ENCODE measurements around the gene ENC1.

ENC1 gene

DNA sequence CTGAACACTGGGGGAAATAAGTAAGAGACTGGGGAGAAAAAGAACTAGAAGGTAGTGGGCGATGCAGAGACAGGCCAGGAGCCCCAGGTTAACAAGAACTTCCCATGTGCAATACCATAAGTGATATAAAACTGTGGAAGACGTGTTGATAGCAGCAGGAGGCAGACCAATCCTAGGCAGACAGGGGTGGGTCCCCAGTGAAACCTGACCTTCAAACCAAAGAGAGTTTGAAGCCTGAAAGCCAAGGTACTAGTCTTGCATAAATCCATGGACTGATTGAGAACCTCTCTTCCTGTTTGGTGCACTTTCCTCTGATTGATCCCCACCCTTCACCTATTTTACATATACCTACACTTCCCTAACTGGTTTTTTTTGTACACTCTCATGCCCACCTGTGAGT lies 29.3 kb upstream of the ENC1 start:
- Histone ChIP-seq H3K36me3 (replicated peaks in 1 of 2; ENCODE audit: control insufficient read depth in 2 of 2, insufficient read depth in 2 of 2, low read length in 2 of 2) (no peaks in the 10 kb centered on the region), H3K9ac (ENCODE audit: low read depth, low read length, poor library complexity) (no peak overlapping the region), H3K4me2 (ENCODE audit: insufficient read depth, low read length, poor library complexity, severe bottlenecking) (no peak overlapping the region), H4K91ac (ENCODE audit: low read depth, low read length, poor library complexity) (no peak overlapping the region), H2AK5ac (ENCODE audit: low read depth, low read length) (no peak overlapping the region), H3K79me1 (ENCODE audit: low read depth, low read length) (no peaks in the 10 kb centered on the region), H2BK120ac (ENCODE audit: low read depth, low read length) (no peak overlapping the region), H3K4me1 (ENCODE audit: control insufficient read depth in 2 of 2, insufficient read depth in 1 of 2, low read depth in 1 of 2, low read length in 2 of 2) (peaks cover 2 to 4% of the 10 kb centered on the region in 2 donors), H2BK5ac (ENCODE audit: low read length) (no peak overlapping the region), H3K18ac (ENCODE audit: low read length) (no peak overlapping the region), H2AFZ (ENCODE audit: low read length) (no peak overlapping the region), H3K4ac (ENCODE audit: low read length) (no peak overlapping the region), H3K27me3 (ENCODE audit: control insufficient read depth in 3 of 3, insufficient read depth in 3 of 3, low read depth in 1 of 3, low read length in 3 of 3) (peaks cover 0 to 12% (median 0%) of the 10 kb centered on the region in 3 experiments), H3K27ac (replicated peaks; ENCODE audit: low read length) (no peak overlapping the region), H3K23ac (ENCODE audit: low read depth, low read length, poor library complexity) (no peak overlapping the region), H3K4me3 (ENCODE audit: low read length in 2 of 2) (no peak overlapping the region), H3K14ac (ENCODE audit: low read length) (no peak overlapping the region), H2BK12ac (ENCODE audit: low read length) (no peak overlapping the region), H3K9me3 (replicated peaks in 1 of 2; ENCODE audit: control insufficient read depth in 2 of 2, insufficient read depth in 1 of 2, low read depth in 1 of 2, low read length in 2 of 2) (no peaks in the 10 kb centered on the region), H2BK15ac (ENCODE audit: low read length) (no peak overlapping the region), H4K8ac (ENCODE audit: low read depth, low read length) (no peak overlapping the region)
- DNase-seq (ENCODE audit: low spot score), result no peak
- WGBS, 2 donors (ENCODE audit: extremely low coverage in 2 of 2, insufficient read length in 2 of 2, insufficient replicate concordance in 1 of 2), result no CpG with 5 or more reads among the region's 2 CpGs

DNA sequence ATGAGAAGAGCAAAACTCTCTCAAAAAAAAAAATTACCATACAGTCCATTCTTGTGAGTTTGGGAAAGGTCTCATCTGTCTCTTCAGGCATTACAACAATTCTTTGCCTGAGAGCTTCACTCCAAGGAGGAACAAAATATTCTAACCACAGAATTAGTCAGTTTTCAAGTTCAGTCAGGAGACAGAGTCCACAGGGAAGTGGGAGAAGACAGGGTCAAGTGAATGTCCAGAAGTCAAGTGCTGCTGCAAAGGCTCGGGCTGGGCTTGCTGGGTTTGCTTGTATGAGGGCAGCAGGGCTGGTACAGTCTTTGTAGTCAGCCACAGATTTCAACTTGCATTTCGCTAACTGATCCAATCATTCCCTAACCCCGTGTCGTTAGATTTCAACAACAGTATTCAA lies 26.9 kb upstream of the ENC1 start:
- Histone ChIP-seq H3K4me2 (ENCODE audit: insufficient read depth, low read length, poor library complexity, severe bottlenecking) (no peak overlapping the region), H3K36me3 (replicated peaks in 1 of 2; ENCODE audit: control insufficient read depth in 2 of 2, insufficient read depth in 2 of 2, low read length in 2 of 2) (no peaks in the 10 kb centered on the region), H2BK12ac (ENCODE audit: low read length) (no peak overlapping the region), H3K27ac (replicated peaks; ENCODE audit: low read length) (no peak overlapping the region), H2BK5ac (ENCODE audit: low read length) (no peak overlapping the region), H3K79me1 (ENCODE audit: low read depth, low read length) (no peaks in the 10 kb centered on the region), H3K18ac (ENCODE audit: low read length) (no peak overlapping the region), H3K4me1 (ENCODE audit: control insufficient read depth in 2 of 2, insufficient read depth in 1 of 2, low read depth in 1 of 2, low read length in 2 of 2) (peaks cover 2 to 5% of the 10 kb centered on the region in 2 donors), H3K27me3 (ENCODE audit: control insufficient read depth in 3 of 3, insufficient read depth in 3 of 3, low read depth in 1 of 3, low read length in 3 of 3) (peaks cover 0 to 16% (median 0%) of the 10 kb centered on the region in 3 experiments), H4K8ac (ENCODE audit: low read depth, low read length) (no peak overlapping the region), H2AFZ (ENCODE audit: low read length) (no peak overlapping the region), H4K91ac (ENCODE audit: low read depth, low read length, poor library complexity) (no peak overlapping the region), H3K9ac (ENCODE audit: low read depth, low read length, poor library complexity) (no peak overlapping the region), H3K4ac (ENCODE audit: low read length) (no peak overlapping the region), H2AK5ac (ENCODE audit: low read depth, low read length) (no peak overlapping the region), H2BK15ac (ENCODE audit: low read length) (no peak overlapping the region), H2BK120ac (ENCODE audit: low read depth, low read length) (no peak overlapping the region), H3K14ac (ENCODE audit: low read length) (no peak overlapping the region), H3K9me3 (replicated peaks in 1 of 2; ENCODE audit: control insufficient read depth in 2 of 2, insufficient read depth in 1 of 2, low read depth in 1 of 2, low read length in 2 of 2) (no peaks in the 10 kb centered on the region), H3K23ac (ENCODE audit: low read depth, low read length, poor library complexity) (no peak overlapping the region), H3K4me3 (ENCODE audit: low read length in 2 of 2) (no peak overlapping the region)
- WGBS, 2 donors (ENCODE audit: extremely low coverage in 2 of 2, insufficient read length in 2 of 2, insufficient replicate concordance in 1 of 2), result no CpG with 5 or more reads among the region's 4 CpGs
- DNase-seq (ENCODE audit: low spot score), result no peak

DNA sequence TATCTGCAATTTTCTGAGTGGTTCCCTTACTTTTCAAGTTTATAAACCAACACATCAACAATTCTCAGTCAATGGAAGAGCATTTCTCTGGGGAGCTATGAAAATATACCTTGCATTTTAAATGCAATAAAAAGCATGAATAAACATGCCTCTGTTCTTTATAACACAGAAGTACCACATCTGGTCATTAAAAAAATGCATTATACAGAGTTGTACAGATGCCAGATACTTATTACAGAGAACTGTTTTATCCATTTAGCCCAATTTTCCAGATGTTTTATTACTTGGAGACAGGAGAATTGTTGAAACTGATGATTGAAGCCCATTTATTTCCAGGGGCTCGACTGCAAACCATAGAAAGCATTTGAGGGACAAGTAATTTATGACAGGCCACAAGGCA lies 25.3 kb upstream of the ENC1 start:
- Histone ChIP-seq H2AK5ac (ENCODE audit: low read depth, low read length) (no peak overlapping the region), H3K14ac (ENCODE audit: low read length) (no peak overlapping the region), H3K4me3 (ENCODE audit: low read length in 2 of 2) (no peak overlapping the region), H4K91ac (ENCODE audit: low read depth, low read length, poor library complexity) (no peak overlapping the region), H4K8ac (ENCODE audit: low read depth, low read length) (no peak overlapping the region), H3K4me1 (ENCODE audit: control insufficient read depth in 2 of 2, insufficient read depth in 1 of 2, low read depth in 1 of 2, low read length in 2 of 2) (peaks cover 2 to 5% of the 10 kb centered on the region in 2 donors), H3K23ac (ENCODE audit: low read depth, low read length, poor library complexity) (no peak overlapping the region), H3K27ac (replicated peaks; ENCODE audit: low read length) (no peak overlapping the region), H2BK5ac (ENCODE audit: low read length) (no peak overlapping the region), H3K18ac (ENCODE audit: low read length) (no peak overlapping the region), H3K4ac (ENCODE audit: low read length) (no peak overlapping the region), H3K36me3 (replicated peaks in 1 of 2; ENCODE audit: control insufficient read depth in 2 of 2, insufficient read depth in 2 of 2, low read length in 2 of 2) (no peaks in the 10 kb centered on the region), H3K9ac (ENCODE audit: low read depth, low read length, poor library complexity) (no peak overlapping the region), H3K9me3 (replicated peaks in 1 of 2; ENCODE audit: control insufficient read depth in 2 of 2, insufficient read depth in 1 of 2, low read depth in 1 of 2, low read length in 2 of 2) (no peaks in the 10 kb centered on the region), H3K4me2 (ENCODE audit: insufficient read depth, low read length, poor library complexity, severe bottlenecking) (no peak overlapping the region), H3K27me3 (ENCODE audit: control insufficient read depth in 3 of 3, insufficient read depth in 3 of 3, low read depth in 1 of 3, low read length in 3 of 3) (peaks cover 0 to 17% (median 0%) of the 10 kb centered on the region in 3 experiments), H2BK15ac (ENCODE audit: low read length) (no peak overlapping the region), H2BK12ac (ENCODE audit: low read length) (no peak overlapping the region), H3K79me1 (ENCODE audit: low read depth, low read length) (no peaks in the 10 kb centered on the region), H2AFZ (ENCODE audit: low read length) (no peak overlapping the region), H2BK120ac (ENCODE audit: low read depth, low read length) (no peak overlapping the region)
- no peak for DNase-seq (ENCODE audit: low spot score)
- WGBS, 2 donors (ENCODE audit: extremely low coverage in 2 of 2, insufficient read length in 2 of 2, insufficient replicate concordance in 1 of 2), result no CpG with 5 or more reads among the region's 1 CpG

DNA sequence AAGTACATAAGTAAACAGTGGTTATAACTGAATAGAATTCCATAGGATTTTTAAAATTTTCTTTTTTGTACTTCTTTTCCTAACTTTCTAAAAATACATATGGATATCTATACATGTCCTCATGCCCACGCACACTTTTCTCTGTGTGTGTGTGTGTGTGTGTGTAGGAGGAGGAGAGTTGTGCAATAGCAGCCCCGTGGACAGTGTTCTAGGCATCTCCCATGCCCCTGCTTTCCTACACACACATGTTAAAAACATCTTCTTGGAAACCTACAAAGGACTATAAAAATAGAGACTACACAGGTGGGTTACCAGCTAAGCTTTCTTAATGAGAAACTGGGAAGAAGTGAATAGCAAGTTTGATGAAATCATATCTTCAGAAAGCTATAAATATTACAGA lies 24.7 kb upstream of the ENC1 start:
- no CpG with 5 or more reads among the region's 2 CpGs for WGBS, 2 donors (ENCODE audit: extremely low coverage in 2 of 2, insufficient read length in 2 of 2, insufficient replicate concordance in 1 of 2)
- no peak overlapping the region for H2AK5ac ChIP-seq (ENCODE audit: low read depth, low read length)
- H2BK15ac ChIP-seq (ENCODE audit: low read length), result no peak overlapping the region
- no peaks in the 10 kb centered on the region for H3K79me1 ChIP-seq (ENCODE audit: low read depth, low read length)
- no peak overlapping the region for H2BK5ac ChIP-seq (ENCODE audit: low read length)
- no peak overlapping the region for H4K91ac ChIP-seq (ENCODE audit: low read depth, low read length, poor library complexity)
- H3K4me1 ChIP-seq (ENCODE audit: control insufficient read depth in 2 of 2, insufficient read depth in 1 of 2, low read depth in 1 of 2, low read length in 2 of 2), result peaks cover 0 to 1% of the 10 kb centered on the region in 2 donors
- H3K4ac ChIP-seq (ENCODE audit: low read length), result no peak overlapping the region
- H3K27me3 ChIP-seq (ENCODE audit: control insufficient read depth in 3 of 3, insufficient read depth in 3 of 3, low read depth in 1 of 3, low read length in 3 of 3), result peaks cover 0 to 18% (median 0%) of the 10 kb centered on the region in 3 experiments
- no peak overlapping the region for H3K4me2 ChIP-seq (ENCODE audit: insufficient read depth, low read length, poor library complexity, severe bottlenecking)
- H3K18ac ChIP-seq (ENCODE audit: low read length), result no peak overlapping the region
- H3K27ac ChIP-seq (replicated peaks; ENCODE audit: low read length), result no peak overlapping the region
- H4K8ac ChIP-seq (ENCODE audit: low read depth, low read length), result no peak overlapping the region
- no peak for DNase-seq (ENCODE audit: low spot score)
- no peak overlapping the region for H3K23ac ChIP-seq (ENCODE audit: low read depth, low read length, poor library complexity)
- H2BK12ac ChIP-seq (ENCODE audit: low read length), result no peak overlapping the region
- H2BK120ac ChIP-seq (ENCODE audit: low read depth, low read length), result no peak overlapping the region
- no peak overlapping the region for H3K14ac ChIP-seq (ENCODE audit: low read length)
- no peak overlapping the region for H3K9ac ChIP-seq (ENCODE audit: low read depth, low read length, poor library complexity)
- no peaks in the 10 kb centered on the region for H3K9me3 ChIP-seq (replicated peaks in 1 of 2; ENCODE audit: control insufficient read depth in 2 of 2, insufficient read depth in 1 of 2, low read depth in 1 of 2, low read length in 2 of 2)
- no peak overlapping the region for H3K4me3 ChIP-seq (ENCODE audit: low read length in 2 of 2)
- H2AFZ ChIP-seq (ENCODE audit: low read length), result no peak overlapping the region
- H3K36me3 ChIP-seq (replicated peaks in 1 of 2; ENCODE audit: control insufficient read depth in 2 of 2, insufficient read depth in 2 of 2, low read length in 2 of 2), result no peaks in the 10 kb centered on the region
